Gastrocnemius medialis (tissue), 4 donors: Measurements from ENCODE around the gene NKX3-2.

Source experiments
- CTCF ChIP-seq, 5 experiments: fragments of 450-650 bp in 3 of 5; fragments of 200-600 bp in 2 of 5; sonication (generic) in 2 of 5; IDR thresholded peaks in 4 of 5; conservative IDR thresholded peaks in 1 of 5; 1 replicate in 4 of 5; 2 replicates in 1 of 5; pipeline ENCODE4 v1.5.1; 2016 to 2019; ENCODE audit warnings: antibody characterized with exemption in 5 of 5, mild to moderate bottlenecking in 3 of 5, moderate library complexity in 3 of 5
- POLR2A ChIP-seq, 2 donors: fragments of 450-650 bp; IDR thresholded peaks; one replicate each; pipeline ENCODE4 v1.6.1; 2017; ENCODE audit warnings: antibody characterized with exemption in 2 of 2, mild to moderate bottlenecking in 2 of 2, moderate library complexity in 2 of 2

GRCh38 chr4:13580036-13580435 lies 35.7 kb upstream of the NKX3-2 start:
- TF ChIP-seq CTCF (IDR thresholded peaks at IDR 0.05 in 4 of 5, conservative IDR thresholded peaks at IDR 0.05 in 1 of 5) (no peak), POLR2A (IDR thresholded peaks at IDR 0.05) (no peak)
